Central memory CD8-positive, alpha-beta T cell (primary cell): ENCODE data around the gene LRRC75A.
"Not testable (repeated sequence)": the region's sequence is repeated elsewhere in the genome, so short reads cannot be mapped to it uniquely, and the experiment has no call there.

ENCODE experiments used
- ATAC-seq: fragments of 150-1000 bp; cut with Tn5 transposase; replicated peaks from 2 replicates; pipeline ENCODE4 v1.10.0; 2022; ENCODE audit warnings: mild to moderate bottlenecking, moderate FRiP score, moderate number of reproducible peaks; ENCODE audit not compliant: poor library complexity, severe bottlenecking; ENCODE audit errors: extremely low read depth
- DNase-seq, 2 donors: peaks; one replicate each; pipeline ENCODE4 v3.0.0; 2021; ENCODE audit warnings: low spot score in 2 of 2
- H3K27ac Mint-ChIP-seq: one replicate; pipeline ENCODE4 v1.8.0; 2022; ENCODE audit warnings: low read depth, mild to moderate bottlenecking, moderate library complexity, mixed read lengths
- H3K27me3 Mint-ChIP-seq: one replicate; pipeline ENCODE4 v1.8.0; 2022; ENCODE audit warnings: mixed read lengths
- H3K36me3 Mint-ChIP-seq: one replicate; pipeline ENCODE4 v1.8.0; 2022; ENCODE audit warnings: mild to moderate bottlenecking, moderate library complexity, mixed read lengths; ENCODE audit not compliant: insufficient read depth
- H3K4me1 Mint-ChIP-seq: one replicate; pipeline ENCODE4 v1.8.0; 2022; ENCODE audit warnings: mixed read lengths
- H3K4me3 Mint-ChIP-seq: one replicate; pipeline ENCODE4 v1.8.0; 2022; ENCODE audit warnings: mild to moderate bottlenecking, moderate library complexity, mixed read lengths
- H3K9me3 Mint-ChIP-seq: one replicate; pipeline ENCODE4 v1.8.0; 2022; ENCODE audit warnings: mixed read lengths

The LRRC75A gene

DNA sequence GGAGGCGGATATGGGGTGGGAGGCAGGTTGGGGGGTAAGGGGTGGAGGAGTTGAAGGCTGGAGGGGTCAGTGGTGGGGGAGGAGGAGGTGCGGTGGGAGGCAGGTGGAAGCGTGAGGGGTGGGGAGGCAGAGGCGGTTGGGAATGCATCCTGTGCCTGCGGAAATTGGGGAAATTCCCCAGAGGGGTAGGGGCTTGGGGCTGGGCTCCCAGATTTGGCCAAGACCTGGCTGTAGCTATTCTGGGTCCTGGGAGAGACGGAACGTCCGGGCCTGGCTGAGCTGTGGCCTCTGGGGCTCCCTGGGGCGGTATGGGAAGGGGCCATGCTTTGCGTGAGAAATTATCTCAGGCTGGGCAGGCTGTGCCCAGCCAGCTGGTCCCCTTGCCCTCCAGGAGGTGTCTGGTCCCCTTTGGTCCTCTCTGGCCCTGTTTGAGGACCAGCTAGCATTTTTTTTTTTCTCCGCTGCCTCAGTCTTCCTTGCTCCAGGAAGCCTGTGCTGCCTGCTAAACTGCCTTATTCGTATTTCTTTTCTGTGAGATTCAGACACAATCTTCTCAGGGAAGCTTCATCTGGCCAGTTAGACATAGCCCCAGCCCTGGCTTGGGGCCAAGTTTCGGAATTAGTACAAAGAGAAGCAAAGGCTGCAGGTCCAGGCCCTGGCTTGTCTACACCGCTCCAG is 83.9 kb downstream of the LRRC75A start:
- Mint-ChIP-seq H3K9me3 (no peaks in the 10 kb centered on the region), H3K27me3 (no peaks in the 10 kb centered on the region), H3K27ac (no peak overlapping the region), H3K4me1 (peaks cover 6% of the 10 kb centered on the region), H3K4me3 (peak overlapping the region; percentile 63), H3K36me3 (no peaks in the 10 kb centered on the region)
- DNase-seq, result no peak
- no peak for ATAC-seq

DNA sequence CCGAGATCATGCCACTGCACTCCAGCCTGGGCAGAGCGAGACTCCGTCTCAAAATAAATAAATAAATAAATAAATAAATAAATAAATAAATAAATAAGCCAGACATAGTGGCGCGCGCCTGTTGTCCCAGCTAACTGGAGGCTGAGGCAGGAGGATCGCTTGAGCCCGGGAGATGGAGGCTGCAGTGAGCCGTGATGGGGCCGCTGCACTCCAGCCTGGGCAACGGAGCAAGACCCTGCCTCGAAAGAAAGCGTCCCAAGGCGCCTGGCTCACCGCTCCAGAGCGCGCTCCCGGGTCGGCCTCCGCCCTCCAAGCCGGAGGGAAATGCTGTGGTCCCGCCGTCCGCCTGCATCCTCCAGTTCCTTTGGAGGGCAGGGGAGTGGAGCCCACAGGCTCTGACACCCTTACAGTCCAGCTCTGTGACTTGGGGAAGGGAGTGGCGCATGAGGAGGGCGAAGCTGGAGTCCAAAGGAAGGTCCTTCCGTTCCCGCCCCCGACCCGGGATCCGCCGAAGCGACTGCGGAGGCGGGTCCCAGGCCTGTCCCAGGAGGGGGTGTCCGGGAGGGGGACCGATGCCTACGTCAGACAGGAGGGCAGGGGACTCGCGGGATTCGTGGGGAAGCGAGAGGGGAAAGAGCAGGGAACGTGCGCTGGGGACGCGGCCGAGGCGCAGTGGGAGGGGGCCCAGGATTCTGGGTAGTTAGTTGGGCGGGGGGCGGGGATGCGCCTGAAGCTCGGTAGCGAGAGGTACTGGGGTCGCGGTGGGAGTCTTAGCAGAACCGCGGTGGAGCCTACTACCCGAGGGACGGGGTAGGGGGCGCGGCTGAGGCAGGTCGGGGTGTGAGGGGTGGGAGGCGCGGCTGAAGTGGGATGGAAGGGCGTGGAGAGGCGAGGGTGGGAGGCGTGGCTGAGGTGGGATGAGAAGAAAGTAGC is 85.0 kb downstream of the LRRC75A start:
- H3K4me3 Mint-ChIP-seq, result peak overlapping the region; percentile 63

DNA sequence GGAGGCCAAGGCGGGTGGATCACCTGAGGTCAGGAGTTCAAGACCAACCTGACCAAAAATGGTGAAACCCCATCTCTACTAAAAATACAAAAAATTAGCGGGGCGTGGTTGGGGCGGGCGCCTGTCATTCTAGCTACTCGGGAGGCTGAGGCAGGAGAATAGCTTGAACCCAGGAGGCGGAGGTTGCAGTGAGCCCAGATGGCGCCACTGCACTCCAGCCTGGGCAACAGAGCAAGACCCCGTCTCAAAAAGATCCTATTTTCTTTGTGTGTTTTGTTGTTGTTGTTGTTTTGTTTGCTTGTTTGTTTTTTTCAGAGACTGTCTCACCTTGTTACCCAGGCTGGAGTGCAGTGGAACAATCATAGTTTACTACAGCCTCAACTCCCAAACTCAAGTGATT is 88.1 kb downstream of the LRRC75A start:
- H3K4me3 Mint-ChIP-seq, ATAC-seq, DNase-seq, H3K36me3 Mint-ChIP-seq, H3K27me3 Mint-ChIP-seq, H3K4me1 Mint-ChIP-seq, H3K27ac Mint-ChIP-seq, H3K9me3 Mint-ChIP-seq: not testable (repeated sequence)

More for the DNA sequence above, 85.0 kb downstream of the LRRC75A start:
- H3K36me3 Mint-ChIP-seq, result no peaks in the 10 kb centered on the region
- H3K9me3 Mint-ChIP-seq, result no peaks in the 10 kb centered on the region
- H3K27me3 Mint-ChIP-seq, result no peaks in the 10 kb centered on the region
- peaks cover 6% of the 10 kb centered on the region for H3K4me1 Mint-ChIP-seq
- DNase-seq, result no peak
- peak overlapping the region; percentile 92 for H3K27ac Mint-ChIP-seq
- no peak for ATAC-seq

DNA sequence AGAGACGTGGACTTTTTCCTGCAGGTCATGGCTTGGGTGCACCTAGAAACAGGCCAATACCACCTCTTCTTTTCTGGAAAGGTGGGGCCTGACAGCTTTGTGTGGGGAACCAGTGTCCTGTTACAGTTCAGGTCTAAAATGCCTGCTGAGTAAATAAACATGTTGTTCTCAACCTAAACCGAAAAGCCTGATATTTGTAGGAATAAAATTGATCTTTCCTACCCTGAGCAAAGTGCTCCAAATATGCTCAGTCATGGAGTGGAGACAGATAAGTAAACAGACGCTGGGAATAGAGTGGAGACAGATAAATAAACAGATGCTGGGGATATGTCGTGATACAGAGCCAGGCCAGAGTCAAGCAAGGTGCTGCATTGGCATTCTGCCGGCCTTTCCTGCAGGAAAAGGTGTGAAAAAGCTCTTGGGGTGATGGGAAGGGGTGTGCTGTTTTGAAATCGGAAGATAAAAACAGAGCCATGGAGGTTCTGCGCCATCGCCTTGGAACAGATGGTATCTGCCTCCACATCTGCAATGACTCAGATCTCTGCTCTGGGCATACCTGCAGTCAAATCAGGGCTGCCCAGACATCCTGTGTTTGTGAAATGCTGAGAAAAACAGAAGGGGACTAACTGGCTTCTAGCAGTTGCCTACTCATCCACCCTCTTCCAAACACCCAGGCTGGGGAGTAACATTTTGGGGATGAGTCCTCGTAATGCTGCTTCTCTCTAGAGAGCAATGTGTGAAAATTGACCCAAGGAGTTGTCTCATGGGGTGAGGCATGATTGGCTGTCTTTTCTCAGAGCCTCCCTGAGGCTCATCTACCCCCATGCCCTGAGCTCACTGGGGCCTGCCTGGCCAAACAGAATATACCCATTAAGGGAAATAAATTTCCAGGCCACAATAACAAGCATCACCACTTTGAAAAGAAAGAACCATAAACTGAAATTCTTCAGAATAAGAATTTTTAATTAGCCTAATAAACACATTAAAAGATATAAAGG is 93.4 kb downstream of the LRRC75A start:
- Mint-ChIP-seq H3K4me3 (no peak overlapping the region), H3K27ac (no peak overlapping the region), H3K4me1 (peaks cover 5% of the 10 kb centered on the region), H3K9me3 (no peaks in the 10 kb centered on the region), H3K36me3 (no peaks in the 10 kb centered on the region), H3K27me3 (peaks cover 19% of the 10 kb centered on the region)
- ATAC-seq (no peak), DNase-seq (no peak)

DNA sequence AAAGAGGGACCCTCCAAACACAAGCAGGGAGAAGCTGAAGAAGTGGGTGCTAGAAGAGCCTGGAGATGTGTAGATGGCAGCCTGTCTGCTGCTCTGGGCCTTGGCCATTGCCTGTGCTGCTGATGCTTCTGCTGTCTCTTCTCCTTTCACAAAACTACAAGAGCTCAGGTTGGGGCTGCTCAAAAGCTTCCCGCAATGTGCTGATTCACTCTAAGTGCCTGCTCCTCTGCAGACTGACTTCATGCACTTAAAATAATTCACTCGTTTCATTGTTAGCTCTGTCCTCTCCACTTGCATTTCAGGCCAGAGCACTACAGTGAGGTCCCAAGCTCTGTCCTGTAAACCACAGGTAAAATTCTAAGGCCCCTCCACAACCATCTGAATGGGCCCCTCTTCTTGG is 95.3 kb downstream of the LRRC75A start:
- H3K27me3 Mint-ChIP-seq, result peaks cover 19% of the 10 kb centered on the region
- H3K4me3 Mint-ChIP-seq, H3K27ac Mint-ChIP-seq, DNase-seq, ATAC-seq, H3K9me3 Mint-ChIP-seq, H3K36me3 Mint-ChIP-seq, H3K4me1 Mint-ChIP-seq: not testable (repeated sequence)

DNA sequence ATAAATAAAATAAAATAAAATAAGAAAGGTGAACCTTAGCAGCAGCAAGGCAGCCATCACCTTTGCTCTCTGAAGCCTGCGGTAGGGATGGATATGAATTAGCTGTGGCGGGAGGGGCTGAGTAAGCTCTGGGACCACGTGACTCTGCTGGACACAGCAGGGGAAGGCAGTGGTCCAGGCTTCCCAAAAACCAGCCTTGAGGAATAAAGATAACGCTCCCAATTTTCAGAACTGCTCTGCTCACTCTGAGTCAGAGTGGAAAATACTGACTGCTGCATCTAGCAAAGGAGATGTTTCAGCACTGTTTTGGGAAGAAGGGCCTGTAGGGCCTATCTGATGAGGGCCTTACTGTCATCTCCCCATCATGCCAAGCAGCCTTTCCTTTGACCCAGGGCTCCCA is 96.1 kb downstream of the LRRC75A start:
- peaks cover 16% of the 10 kb centered on the region for H3K27me3 Mint-ChIP-seq
- not testable (repeated sequence) for H3K9me3 Mint-ChIP-seq, H3K4me3 Mint-ChIP-seq, H3K27ac Mint-ChIP-seq, DNase-seq, ATAC-seq, H3K4me1 Mint-ChIP-seq, H3K36me3 Mint-ChIP-seq

DNA sequence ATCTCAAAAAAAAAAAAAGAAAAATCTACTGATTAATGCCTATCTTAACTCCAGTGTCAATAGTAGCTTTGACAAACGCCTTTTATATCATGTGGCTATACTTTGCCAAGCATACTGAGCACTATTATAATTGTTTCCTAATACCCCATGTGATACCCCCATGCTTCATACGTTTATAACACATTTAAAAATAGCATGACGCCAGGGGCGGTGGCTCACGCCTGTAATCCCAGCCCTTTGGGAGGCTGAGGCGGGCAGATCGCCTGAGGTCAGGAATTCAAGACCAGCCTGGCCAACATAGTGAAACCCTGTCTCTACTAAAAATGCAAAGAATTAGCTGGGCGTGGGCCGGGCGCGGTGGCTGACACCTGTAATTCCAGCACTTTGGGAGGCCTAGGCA is 99.5 kb downstream of the LRRC75A start:
- not testable (repeated sequence) for H3K36me3 Mint-ChIP-seq, H3K27ac Mint-ChIP-seq, H3K4me1 Mint-ChIP-seq, H3K9me3 Mint-ChIP-seq, DNase-seq, ATAC-seq, H3K4me3 Mint-ChIP-seq, H3K27me3 Mint-ChIP-seq
